Right ventricle myocardium inferior (tissue), 1 donor: ENCODE data around the gene GADD45G. TPM values are rescaled to one million over a fixed set of nuclear protein-coding genes. Genes with fewer than 3 reads are reported as not detected.

ENCODE experiments used
- ATAC-seq: fragments of 200-7000 bp; cut with Tn5 transposase; one replicate; pipeline ENCODE4 v1.9.1; 2020; ENCODE audit warnings: mild to moderate bottlenecking, moderate library complexity
- DNase-seq: peaks from one replicate; pipeline ENCODE4 v3.0.0; 2021; ENCODE audit errors: missing footprints
- intact Hi-C: fragments of 100-400 bp; cut with DNase I; formaldehyde crosslinking; loops from one replicate; pipeline ENCODE4 v1.11.0; 2022
- long read RNA-seq: library from polyadenylated mRNA; unstranded; transcript quantifications from one replicate; pipeline ENCODE4 v2.0.0, GENCODE V29; 2021
- total RNA-seq: library from RNA; stranded (reverse); fragmentation: NEBNext Ultra II Directional; extraction: Animal tissue kit (Norgen Biotek cat#: 25700); gene quantifications from one replicate; pipeline ENCODE4 v1.2.1, GENCODE V29; 2021
- donor health status: DM: no; HTN: yes; CAD: no; lungs with severe emphysema.

GADD45G gene
- total RNA-seq = 47.6 TPM
- long read RNA-seq, transcript GADD45G-201 (4 exons, 1,065 nt) = major isoform, 42 of 47 reads
- long read RNA-seq, partial matches to known transcripts = 4 of 47 reads
- long read RNA-seq, other reads (novel, unspliced or antisense) = 1 of 47 reads

- peak; percentile 71 for ATAC-seq
- intact Hi-C loops = loop anchor here (2.0 to 5.0 kb wide), 3 partner anchors 152 to 274 kb away; no protein-coding TSS in a partner anchor
- peak; percentile 96 for DNase-seq
Observed at GRCh38 chr9:89604729-89605464, at the start of gene GADD45G. TSS of gene GADD45G (plus strand) at chr9:89605012. CDS start at chr9:89605122, 110 bp downstream.

DNA sequence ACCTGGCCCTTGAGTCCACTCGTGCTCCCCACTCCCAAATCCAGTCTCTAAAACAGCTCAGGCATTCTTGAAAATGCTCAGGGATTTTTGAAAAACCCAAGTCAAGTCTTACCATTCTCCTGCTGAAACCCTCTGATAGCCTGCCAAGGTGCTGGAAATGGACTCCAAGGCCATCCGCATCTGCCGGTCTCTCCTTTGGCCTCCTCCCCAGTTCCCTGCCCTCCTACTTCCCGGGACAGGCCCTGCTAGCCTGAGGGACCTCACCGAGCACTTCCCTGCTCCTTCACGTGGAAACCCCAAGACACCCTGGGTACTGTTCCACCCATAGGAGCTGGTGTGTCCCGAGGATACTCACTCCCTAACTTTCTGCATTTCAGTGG is 49.8 kb upstream of the GADD45G start:
- no peak for ATAC-seq
- no peak for DNase-seq
- intact Hi-C loops = no loop called here

DNA sequence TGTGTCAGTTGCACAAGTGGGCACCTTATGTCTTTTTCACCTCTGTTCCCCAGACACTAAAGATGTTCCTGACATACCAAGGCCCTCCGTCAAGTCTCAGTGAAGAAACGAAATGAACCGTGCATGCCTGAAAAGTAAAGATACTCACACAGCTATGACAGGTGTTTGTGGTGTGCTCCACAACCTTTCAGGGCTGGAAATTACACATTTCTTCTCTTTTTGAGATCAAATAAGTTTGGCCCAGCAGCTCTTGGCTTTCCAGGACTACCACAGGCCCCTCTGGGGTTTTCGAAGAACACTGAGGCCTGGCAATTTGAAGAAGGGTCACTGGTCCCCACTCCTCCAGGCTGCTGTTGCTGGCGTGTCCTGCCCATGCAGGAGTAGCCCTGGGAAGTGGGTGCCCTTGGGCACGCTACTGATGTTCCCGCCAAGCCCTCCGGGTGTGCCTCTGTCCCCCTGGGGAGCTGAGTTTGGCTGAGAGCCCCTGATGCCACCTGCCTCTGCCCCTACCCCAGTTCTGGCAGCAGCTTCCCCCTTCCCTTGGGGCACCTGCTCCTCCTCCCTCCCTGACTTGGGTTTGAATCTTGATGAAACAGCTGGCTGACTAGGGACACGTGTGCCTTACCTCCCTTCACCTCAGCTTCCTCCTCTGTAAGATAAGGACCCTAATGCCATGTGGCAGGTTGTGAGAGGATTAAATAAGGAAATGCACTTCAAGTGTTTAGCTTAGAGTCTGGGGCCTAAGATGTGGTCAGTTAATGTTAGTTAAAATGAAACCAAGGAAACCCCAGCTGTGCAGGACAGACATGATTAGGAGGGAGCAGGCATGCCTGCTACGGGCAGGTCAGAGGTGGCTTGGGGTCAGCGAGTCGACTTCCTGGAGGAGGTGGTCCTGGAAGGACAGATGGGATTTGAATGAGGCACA is 49.1 kb upstream of the GADD45G start:
- no peak for DNase-seq
- ATAC-seq = no peak
- intact Hi-C loops = no loop called here

- intact Hi-C loops = no loop called here
- DNase-seq (no peak), ATAC-seq (no peak)
Observed at GRCh38 chr9:89558196-89558899, 46.5 kb upstream of the GADD45G start.

GRCh38 chr9:89558948-89559347 is 45.9 kb upstream of the GADD45G start:
- DNase-seq = no peak
- intact Hi-C loops = no loop called here
- ATAC-seq = no peak

DNA sequence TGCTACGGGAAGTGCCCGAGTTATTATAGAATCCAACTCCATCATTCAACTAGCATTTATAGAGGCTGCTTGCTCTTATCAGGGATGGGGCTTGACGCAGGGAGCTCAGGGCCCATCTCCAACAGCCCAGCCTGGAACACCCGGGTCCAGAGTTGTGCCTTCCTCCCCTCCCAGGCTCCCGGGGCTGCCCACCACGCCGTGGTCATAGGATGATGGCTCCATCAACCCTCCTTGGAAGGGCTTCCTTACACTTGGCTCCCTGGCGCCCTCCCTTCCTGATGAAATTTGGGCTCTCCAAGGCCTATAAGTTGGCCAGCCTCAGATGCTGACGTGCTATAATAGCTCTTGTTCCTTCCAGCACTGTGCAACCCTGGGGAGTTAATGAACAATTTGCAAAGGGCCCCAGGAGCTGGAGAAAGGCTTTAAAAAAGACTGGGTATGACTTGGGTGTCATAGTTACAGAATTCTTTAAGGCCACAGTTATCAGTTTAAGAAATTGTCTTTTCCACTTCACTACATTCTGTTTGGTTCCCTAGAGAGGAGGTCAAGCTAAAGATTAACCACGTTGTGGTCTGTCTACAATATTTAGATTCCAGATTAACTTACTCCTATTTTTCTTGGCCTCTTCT is 42.5 kb upstream of the GADD45G start:
- DNase-seq (no peak), ATAC-seq (no peak)
- intact Hi-C loops = no loop called here

DNA sequence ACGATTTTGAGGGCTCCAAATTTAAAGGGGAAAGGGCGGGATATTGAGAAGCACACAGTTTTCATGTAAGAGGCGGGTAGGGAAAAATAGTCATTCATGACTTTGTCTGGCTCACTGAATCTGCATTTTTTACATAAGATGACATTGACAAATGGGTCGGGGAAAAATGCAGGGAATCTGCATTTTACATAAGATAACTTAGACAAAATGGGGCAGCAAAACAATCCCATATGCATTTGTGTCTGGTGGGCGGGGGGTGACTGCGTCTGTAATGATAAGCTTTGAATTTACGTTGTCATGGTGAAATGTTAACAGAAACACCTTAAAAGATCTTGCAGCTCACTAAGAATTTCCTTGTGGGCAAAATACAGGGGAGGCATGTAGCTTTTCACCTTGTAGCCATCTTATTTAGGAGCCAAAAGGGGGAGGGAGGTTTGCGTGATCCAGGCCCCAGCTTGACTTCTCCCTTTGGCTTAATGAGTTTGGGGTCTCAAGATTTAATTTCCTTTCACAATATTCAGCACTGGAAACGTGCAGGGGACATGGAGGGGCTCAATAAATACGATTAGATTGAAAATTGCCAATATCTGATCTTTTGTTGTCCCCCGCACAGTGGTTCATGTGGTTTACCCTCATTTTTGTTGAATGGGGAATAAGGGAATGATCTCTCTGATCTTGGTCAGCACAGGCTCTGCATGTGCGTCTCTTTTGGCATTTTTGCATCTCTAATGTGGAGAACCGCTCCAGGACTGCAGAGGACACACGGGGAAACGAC is 41.1 kb upstream of the GADD45G start:
- intact Hi-C loops = no loop called here
- DNase-seq = no peak
- no peak for ATAC-seq

DNA sequence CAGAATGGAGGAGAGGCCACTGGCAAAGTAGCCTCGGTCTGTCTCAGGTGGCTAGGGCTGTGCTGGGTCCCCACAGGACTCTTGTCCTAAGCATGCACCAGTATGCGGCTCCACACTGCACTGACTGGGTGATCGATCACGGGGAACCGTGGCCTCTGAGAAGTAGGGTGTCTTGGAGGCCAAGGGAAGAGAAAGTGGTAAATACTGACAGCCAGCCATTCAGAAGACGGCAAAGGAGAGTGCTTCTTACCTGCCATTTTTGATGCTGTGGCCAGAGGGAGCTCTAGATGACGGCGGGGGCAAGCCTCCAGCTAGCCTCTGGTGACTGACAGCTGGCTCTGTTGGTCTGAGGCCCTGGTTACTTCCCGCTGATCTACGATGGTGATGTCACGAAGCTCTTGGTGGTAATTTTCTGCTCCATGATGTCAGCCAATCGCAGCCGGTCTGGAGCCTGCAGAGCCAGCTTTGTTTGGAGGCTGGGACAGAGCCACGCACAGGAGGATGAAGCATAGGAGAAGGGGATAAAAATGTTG is 40.4 kb upstream of the GADD45G start:
- intact Hi-C loops = no loop called here
- no peak for DNase-seq
- ATAC-seq = no peak

GRCh38 chr9:89567649-89568048 is 37.2 kb upstream of the GADD45G start:
- intact Hi-C loops = no loop called here
- ATAC-seq (no peak), DNase-seq (no peak)

DNA sequence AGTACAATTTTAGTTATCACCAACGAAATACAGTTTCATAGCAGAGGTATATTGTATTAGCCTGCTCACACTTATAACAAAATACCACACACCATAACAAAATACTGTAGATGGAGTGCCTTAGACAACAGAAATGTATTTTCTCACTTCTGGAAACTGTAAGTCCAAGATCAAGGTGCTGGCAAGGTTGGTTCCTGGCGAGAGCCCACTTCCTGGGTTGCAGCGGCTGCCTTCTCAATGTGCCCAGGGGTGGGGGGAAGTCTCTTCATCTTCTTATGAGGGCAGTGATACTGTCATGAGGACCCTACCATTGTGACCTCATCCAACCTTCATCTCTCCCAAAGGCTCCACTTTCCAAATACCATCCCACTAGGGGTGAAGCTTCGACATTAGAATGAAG is 30.5 kb upstream of the GADD45G start:
- no peak for ATAC-seq
- intact Hi-C loops = no loop called here
- no peak for DNase-seq

DNA sequence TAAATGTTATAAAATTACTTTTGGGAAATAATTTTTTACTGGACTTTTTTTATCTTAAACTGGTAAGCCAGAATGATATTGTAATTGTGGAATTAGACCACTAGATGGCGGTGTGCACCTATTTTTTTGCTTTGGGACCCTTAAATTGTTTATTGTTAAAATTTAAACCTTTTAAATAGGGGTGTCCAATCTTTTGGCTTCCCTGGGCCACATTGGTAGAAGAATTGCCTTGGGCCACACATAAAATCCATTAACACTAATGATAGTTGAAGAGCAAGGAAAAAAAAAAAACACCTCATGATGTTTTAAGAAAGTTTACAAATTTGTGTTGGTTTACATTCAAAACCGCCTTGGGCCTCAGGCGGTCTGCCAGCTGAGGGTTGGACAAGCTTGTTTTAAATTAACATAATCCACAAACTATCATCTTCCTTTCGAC is 28.4 kb upstream of the GADD45G start:
- intact Hi-C loops = no loop called here
- no peak for ATAC-seq

GRCh38 chr9:89577363-89577762 is 27.4 kb upstream of the GADD45G start:
- DNase-seq = no peak
- ATAC-seq = no peak
- intact Hi-C loops = no loop called here

More for the DNA sequence above, 28.4 kb upstream of the GADD45G start:
- no peak for DNase-seq

DNA sequence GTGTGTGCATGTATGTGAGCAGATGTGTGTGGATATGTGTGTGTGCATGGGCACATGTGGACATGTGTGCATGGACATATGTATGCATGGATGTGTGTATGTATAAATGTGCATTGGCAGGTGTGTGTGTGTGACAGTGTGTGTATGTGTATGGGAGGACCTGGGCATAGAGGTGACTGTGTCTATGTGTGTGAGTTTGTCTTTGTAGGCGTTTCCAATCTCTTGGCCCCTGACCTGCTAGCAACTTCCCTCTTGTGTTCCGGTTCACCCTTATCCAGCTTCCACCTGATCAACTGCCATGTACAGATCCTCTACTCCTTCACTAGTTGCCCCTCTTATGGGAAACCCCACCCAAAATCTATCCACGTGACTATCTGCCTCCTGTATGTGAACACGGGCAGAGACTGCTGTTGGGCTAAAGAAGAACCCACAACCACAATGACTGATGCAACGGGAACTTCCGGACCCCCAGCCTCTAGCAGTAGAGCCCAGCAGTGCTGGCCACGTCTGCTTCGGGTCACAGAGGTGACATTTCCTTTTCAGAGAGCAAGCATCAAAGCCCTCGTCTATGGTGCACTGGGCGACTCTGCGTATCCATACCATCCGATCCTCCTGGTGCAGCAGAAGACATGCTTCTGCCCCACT is 24.9 kb upstream of the GADD45G start:
- intact Hi-C loops = no loop called here
- peak; percentile 71 for DNase-seq
- ATAC-seq = no peak

GRCh38 chr9:89586311-89586710 is 18.5 kb upstream of the GADD45G start:
- ATAC-seq = no peak
- no peak for DNase-seq
- intact Hi-C loops = no loop called here

DNA sequence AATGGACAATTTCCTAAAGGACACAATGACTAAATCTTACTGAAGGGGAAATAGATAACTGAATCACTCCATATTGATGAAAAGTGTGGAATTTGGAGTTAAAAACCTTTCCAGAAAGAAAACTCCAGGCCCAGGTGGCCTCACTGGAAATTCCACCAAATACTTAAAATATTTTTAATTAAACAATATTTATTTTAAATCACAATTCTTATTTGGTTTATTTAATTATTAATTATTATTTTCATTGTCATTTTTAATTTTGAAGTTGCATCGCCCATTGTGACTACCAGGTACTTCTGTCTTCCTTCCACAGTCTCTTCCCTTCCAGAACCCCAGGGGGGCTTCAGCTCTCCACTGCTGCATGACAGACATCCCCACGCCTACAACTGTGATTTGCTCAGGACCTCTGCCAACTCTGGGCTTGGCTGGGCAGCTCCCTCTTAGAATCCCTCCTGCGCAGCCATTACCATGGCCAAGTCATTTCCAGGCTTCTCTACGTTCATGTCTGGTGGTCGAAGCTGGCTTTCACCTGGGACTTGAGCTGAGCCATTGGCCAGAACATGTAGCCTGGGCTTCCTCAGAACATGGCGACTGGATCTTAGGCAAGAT is 16.4 kb upstream of the GADD45G start:
- DNase-seq (no peak), ATAC-seq (no peak)
- intact Hi-C loops = no loop called here

- ATAC-seq (no peak), DNase-seq (no peak)
- intact Hi-C loops = loop anchor here (10.0 kb wide), 1 partner anchor 1054 kb away; the partner anchor contains the start of gene DIRAS2
Observed at GRCh38 chr9:89590415-89590814, 14.4 kb upstream of the GADD45G start.
